GM19328 (cell line): ENCODE results near the gene CDC6.

Experiments
- ATAC-seq: cut with Tn5 transposase; IDR thresholded peaks from one replicate; pipeline ENCODE4 v1.9.1; 2021; ENCODE audit warnings: mild to moderate bottlenecking, moderate library complexity; ENCODE audit not compliant: unreplicated experiment

CDC6 gene

GRCh38 chr17:40287494-40288369 lies at the start of gene CDC6:
Gene CDC6, plus strand, starts transcription at chr17:40287879. Its CDS starts 1,542 bp downstream, at chr17:40289421.
- ATAC-seq = peak; percentile 92

- ATAC-seq = no peak
Measured at GRCh38 chr17:40241252-40241834, 46.3 kb upstream of the CDC6 start.

GRCh38 chr17:40242774-40243173 lies 44.9 kb upstream of the CDC6 start:
- no peak for ATAC-seq

- ATAC-seq = no peak
Measured at GRCh38 chr17:40243761-40244160, 43.9 kb upstream of the CDC6 start.

GRCh38 chr17:40244255-40244654 lies 43.4 kb upstream of the CDC6 start:
- ATAC-seq = no peak

- ATAC-seq = no peak
Measured at GRCh38 chr17:40247926-40248495, 39.7 kb upstream of the CDC6 start.

GRCh38 chr17:40248507-40248906 lies 39.2 kb upstream of the CDC6 start:
- no peak for ATAC-seq

- ATAC-seq = no peak
Measured at GRCh38 chr17:40251576-40251975, 36.1 kb upstream of the CDC6 start.

GRCh38 chr17:40253565-40253964 lies 34.1 kb upstream of the CDC6 start:
- ATAC-seq = no peak

GRCh38 chr17:40259505-40259904 lies 28.2 kb upstream of the CDC6 start:
- no peak for ATAC-seq

GRCh38 chr17:40260528-40260927 lies 27.2 kb upstream of the CDC6 start:
- ATAC-seq = no peak

- no peak for ATAC-seq
Measured at GRCh38 chr17:40264458-40265185, 23.1 kb upstream of the CDC6 start.

GRCh38 chr17:40265337-40265736 lies 22.3 kb upstream of the CDC6 start:
- ATAC-seq = no peak

- ATAC-seq = no peak
Measured at GRCh38 chr17:40266882-40267281, 20.8 kb upstream of the CDC6 start.

GRCh38 chr17:40268141-40268712 lies 19.5 kb upstream of the CDC6 start:
- ATAC-seq = no peak

GRCh38 chr17:40278414-40278813 lies 9.3 kb upstream of the CDC6 start:
- ATAC-seq = no peak

GRCh38 chr17:40279402-40279801 lies 8.3 kb upstream of the CDC6 start:
- no peak for ATAC-seq

GRCh38 chr17:40281663-40282062 lies 6.0 kb upstream of the CDC6 start:
- ATAC-seq = no peak

GRCh38 chr17:40283662-40284061 lies 4.0 kb upstream of the CDC6 start:
- ATAC-seq = no peak

GRCh38 chr17:40284085-40284713 lies 3.5 kb upstream of the CDC6 start:
- ATAC-seq = no peak

- no peak for ATAC-seq
Measured at GRCh38 chr17:40286473-40286872, 1.2 kb upstream of the CDC6 start.
